Neutrophil (primary cell): ENCODE data around the gene NUAK2.

Experiments
- H3K27ac ChIP-seq: fragments of 200-600 bp; sonication (generic); 2 replicates; pipeline ENCODE4 v1.5.1; 2016; ENCODE audit warnings: mild to moderate bottlenecking, moderate library complexity
- H3K27me3 ChIP-seq: fragments of 200-600 bp; sonication (generic); 2 replicates; pipeline ENCODE4 v1.6.0; 2016; ENCODE audit warnings: mild to moderate bottlenecking
- H3K36me3 ChIP-seq: fragments of 200-600 bp; sonication (generic); 2 replicates; pipeline ENCODE4 v1.5.1; 2017
- H3K4me1 ChIP-seq, 2 experiments: fragments of 200-600 bp in 1 of 2; sonication (generic) in 1 of 2; 1 replicate in 1 of 2; 2 replicates in 1 of 2; pipeline versions ENCODE4 v1.5.1 to v1.6.1; 2013 to 2016; ENCODE audit warnings: low read depth in 1 of 2, low read length in 1 of 2, mild to moderate bottlenecking in 1 of 2, moderate library complexity in 1 of 2; ENCODE audit not compliant: control insufficient read depth in 1 of 2, insufficient read depth in 1 of 2
- H3K4me3 ChIP-seq, 2 experiments: fragments of 200-600 bp in 1 of 2; sonication (generic) in 1 of 2; 1 replicate in 1 of 2; 2 replicates in 1 of 2; pipeline ENCODE4 v1.5.1; 2013 to 2016; ENCODE audit warnings: low read depth in 1 of 2, low read length in 1 of 2, mild to moderate bottlenecking in 1 of 2, moderate library complexity in 1 of 2
- H3K9me3 ChIP-seq: fragments of 200-600 bp; sonication (generic); 2 replicates; pipeline ENCODE4 v1.5.1; 2016
- CTCF ChIP-seq: fragments of 200-600 bp; sonication (generic); IDR thresholded peaks from 2 replicates; pipeline ENCODE4 v1.5.1; 2016; ENCODE audit warnings: antibody characterized with exemption

The NUAK2 gene

GRCh38 chr1:205324781-205325180 is 3.2 kb upstream of the NUAK2 start:
- no peak overlapping the region for H3K27ac ChIP-seq
- H3K9me3 ChIP-seq = no peaks in the 10 kb centered on the region
- H3K4me1 ChIP-seq = peaks cover 19% of the 10 kb centered on the region in 2 experiments
- TF ChIP-seq CTCF = no peak
- peaks cover 26% of the 10 kb centered on the region for H3K27me3 ChIP-seq
- no peak overlapping the region for H3K4me3 ChIP-seq
- H3K36me3 ChIP-seq = no peaks in the 10 kb centered on the region

- peaks cover 21 to 28% of the 10 kb centered on the region in 2 experiments for H3K4me1 ChIP-seq
- no peak overlapping the region for H3K27ac ChIP-seq
- peaks cover 19% of the 10 kb centered on the region for H3K27me3 ChIP-seq
- no peak overlapping the region for H3K4me3 ChIP-seq
- H3K36me3 ChIP-seq = peaks cover 3% of the 10 kb centered on the region
- TF ChIP-seq CTCF = no peak
- H3K9me3 ChIP-seq = no peaks in the 10 kb centered on the region
Measured at GRCh38 chr1:205323794-205324193, 2.2 kb upstream of the NUAK2 start.

DNA sequence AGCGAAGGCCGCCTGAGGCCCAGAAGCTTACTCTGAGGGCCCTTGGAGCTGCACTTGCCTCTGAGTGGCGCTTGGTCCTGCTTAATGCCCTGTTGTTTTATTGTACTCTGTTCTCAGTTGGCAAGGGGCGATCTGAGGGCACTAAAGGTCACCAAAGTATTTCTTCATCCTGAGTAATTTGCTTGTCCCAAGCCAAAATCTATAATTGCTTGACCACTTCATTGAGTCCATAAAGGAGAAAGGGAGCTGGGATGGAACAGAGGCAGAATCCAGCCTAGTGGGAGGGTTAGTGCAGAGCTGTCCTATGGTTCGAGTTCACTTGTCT is 376 bp upstream of the NUAK2 start:
- peaks cover 22% of the 10 kb centered on the region for H3K36me3 ChIP-seq
- peaks cover 9% of the 10 kb centered on the region for H3K27me3 ChIP-seq
- no peak for TF ChIP-seq CTCF
- H3K9me3 ChIP-seq = no peaks in the 10 kb centered on the region
- peak overlapping the region; percentile 98 to 99 for H3K4me3 ChIP-seq
- H3K4me1 ChIP-seq = peaks cover 40 to 46% of the 10 kb centered on the region in 2 experiments
- peak overlapping the region; percentile 98 for H3K27ac ChIP-seq

- H3K4me1 ChIP-seq = peaks cover 54 to 69% of the 10 kb centered on the region in 2 experiments
- H3K9me3 ChIP-seq = no peaks in the 10 kb centered on the region
- no peak for TF ChIP-seq CTCF
- peaks cover 39% of the 10 kb centered on the region for H3K36me3 ChIP-seq
- H3K27me3 ChIP-seq = no peaks in the 10 kb centered on the region
- H3K4me3 ChIP-seq = peak overlapping the region; percentile 98 to 99
- peak overlapping the region; percentile 98 for H3K27ac ChIP-seq
Measured at GRCh38 chr1:205319081-205320018, 2.2 kb downstream of the NUAK2 start.

- Histone ChIP-seq H3K36me3 (peaks cover 39% of the 10 kb centered on the region), H3K4me1 (peaks cover 63 to 78% of the 10 kb centered on the region in 2 experiments), H3K27ac (peak overlapping the region; percentile 98), H3K4me3 (peak overlapping the region; percentile 98 to 99), H3K9me3 (no peaks in the 10 kb centered on the region), H3K27me3 (no peaks in the 10 kb centered on the region)
- no peak for TF ChIP-seq CTCF
Measured at GRCh38 chr1:205318231-205318991, 3.1 kb downstream of the NUAK2 start.
